A549 (cell line): ENCODE data around the gene DDX59.

ENCODE experiments used
- EP300 ChIP-seq, 2 experiments: fragments of >200 bp; sonication (Bioruptor Twin); formaldehyde crosslinking; IDR thresholded peaks; 2 replicates in 1 of 2; 3 replicates in 1 of 2; pipeline ENCODE4 v1.6.1; 2016 to 2017
- JUNB ChIP-seq: fragments of >200 bp; sonication (Bioruptor Twin); formaldehyde crosslinking; IDR thresholded peaks from 2 replicates; pipeline ENCODE4 v1.6.1; 2016
- MAZ ChIP-seq: fragments of 150-350 bp; IDR thresholded peaks from 2 replicates; pipeline ENCODE4 v1.6.1; 2014; ENCODE audit warnings: antibody characterized with exemption, low read depth, low read length, borderline replicate concordance
- POLR2A ChIP-seq: IDR thresholded peaks from 2 replicates; pipeline ENCODE4 v1.6.1; 2012; ENCODE audit warnings: mild to moderate bottlenecking, low read length
- RAD21 ChIP-seq, 2 experiments: fragments of >200 bp in 1 of 2; sonication (Bioruptor Twin) in 1 of 2; formaldehyde crosslinking in 1 of 2; IDR thresholded peaks in 1 of 2; conservative IDR thresholded peaks in 1 of 2; 2 replicates in 1 of 2; 3 replicates in 1 of 2; pipeline ENCODE4 v1.6.1; 2012 to 2018; ENCODE audit warnings: inconsistent platforms in 1 of 2
- RCOR1 ChIP-seq: fragments of 150-350 bp; IDR thresholded peaks from 2 replicates; pipeline ENCODE4 v1.6.1; 2014; ENCODE audit warnings: antibody characterized with exemption, low read length, low read depth
- ZC3H11A ChIP-seq: fragments of 450-650 bp; IDR thresholded peaks from 2 replicates; pipeline ENCODE4 v1.6.1; 2014; ENCODE audit warnings: antibody characterized with exemption, mild to moderate bottlenecking
- TF ChIP-seq, protein P1 (sequence below): fragments of >200 bp; sonication (Bioruptor Twin); formaldehyde crosslinking; IDR thresholded peaks from 3 replicates; pipeline ENCODE4 v1.5.1; 2016

DNA sequence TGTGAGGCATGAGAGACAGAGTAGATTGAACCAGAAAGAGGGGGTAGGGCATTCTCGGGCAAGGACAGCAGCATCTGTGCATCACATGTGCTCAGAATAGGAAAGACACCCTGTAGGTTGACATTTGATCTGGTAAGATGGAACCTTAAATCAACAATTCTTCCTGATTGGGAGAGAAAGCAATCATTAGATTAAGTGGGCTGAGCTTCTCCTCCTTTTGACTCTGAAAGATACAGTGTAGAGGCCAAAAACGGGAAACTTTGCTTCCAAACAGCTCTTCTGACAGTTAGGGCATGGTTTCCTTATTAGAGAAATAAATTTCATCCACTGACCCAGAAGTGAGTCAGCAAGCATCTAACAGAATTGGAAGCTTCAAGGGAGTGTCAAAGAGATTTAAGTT, 58.9 kb downstream of the DDX59 start:
- TF ChIP-seq, protein P1, sequence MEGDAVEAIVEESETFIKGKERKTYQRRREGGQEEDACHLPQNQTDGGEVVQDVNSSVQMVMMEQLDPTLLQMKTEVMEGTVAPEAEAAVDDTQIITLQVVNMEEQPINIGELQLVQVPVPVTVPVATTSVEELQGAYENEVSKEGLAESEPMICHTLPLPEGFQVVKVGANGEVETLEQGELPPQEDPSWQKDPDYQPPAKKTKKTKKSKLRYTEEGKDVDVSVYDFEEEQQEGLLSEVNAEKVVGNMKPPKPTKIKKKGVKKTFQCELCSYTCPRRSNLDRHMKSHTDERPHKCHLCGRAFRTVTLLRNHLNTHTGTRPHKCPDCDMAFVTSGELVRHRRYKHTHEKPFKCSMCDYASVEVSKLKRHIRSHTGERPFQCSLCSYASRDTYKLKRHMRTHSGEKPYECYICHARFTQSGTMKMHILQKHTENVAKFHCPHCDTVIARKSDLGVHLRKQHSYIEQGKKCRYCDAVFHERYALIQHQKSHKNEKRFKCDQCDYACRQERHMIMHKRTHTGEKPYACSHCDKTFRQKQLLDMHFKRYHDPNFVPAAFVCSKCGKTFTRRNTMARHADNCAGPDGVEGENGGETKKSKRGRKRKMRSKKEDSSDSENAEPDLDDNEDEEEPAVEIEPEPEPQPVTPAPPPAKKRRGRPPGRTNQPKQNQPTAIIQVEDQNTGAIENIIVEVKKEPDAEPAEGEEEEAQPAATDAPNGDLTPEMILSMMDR = no peak
- TF ChIP-seq JUNB (no peak), EP300 (IDR thresholded peaks at IDR 0.05) (no peak), MAZ (no peak), ZC3H11A (no peak), RAD21 (conservative IDR thresholded peaks at IDR 0.05 in 1 of 2, IDR thresholded peaks at IDR 0.05 in 1 of 2) (no peak), POLR2A (no peak), RCOR1 (no peak)
